RWPE1 (cell line): Measurements from ENCODE around the gene IQCK.

ENCODE experiments used
- CTCF ChIA-PET: fragments of 350-600 bp; sonication (Branson Sonifier 250); formaldehyde crosslinking; extraction: SDS; loops from one replicate; lab custom pipeline; 2021; lab: Yijun Ruan, JAX
- POLR2A ChIA-PET: fragments of 400-600 bp; formaldehyde crosslinking; extraction: SDS; loops from one replicate; lab custom pipeline; 2020; ENCODE audit warnings: antibody characterized with exemption; ENCODE audit not compliant: low non-redundant PET; lab: Yijun Ruan, JAX
- DNase-seq: peaks from one replicate; pipeline ENCODE4 v3.0.0; 2012; ENCODE audit warnings: low spot score
- H3K27ac ChIP-seq: fragments of 450-650 bp; 2 replicates; pipeline ENCODE4 v1.5.1; 2017
- TF ChIP-seq, protein P1 (sequence below): fragments of 450-650 bp; conservative IDR thresholded peaks from 2 replicates; pipeline ENCODE4 v1.5.1; 2017; ENCODE audit warnings: low read depth, mild to moderate bottlenecking

IQCK gene

DNA sequence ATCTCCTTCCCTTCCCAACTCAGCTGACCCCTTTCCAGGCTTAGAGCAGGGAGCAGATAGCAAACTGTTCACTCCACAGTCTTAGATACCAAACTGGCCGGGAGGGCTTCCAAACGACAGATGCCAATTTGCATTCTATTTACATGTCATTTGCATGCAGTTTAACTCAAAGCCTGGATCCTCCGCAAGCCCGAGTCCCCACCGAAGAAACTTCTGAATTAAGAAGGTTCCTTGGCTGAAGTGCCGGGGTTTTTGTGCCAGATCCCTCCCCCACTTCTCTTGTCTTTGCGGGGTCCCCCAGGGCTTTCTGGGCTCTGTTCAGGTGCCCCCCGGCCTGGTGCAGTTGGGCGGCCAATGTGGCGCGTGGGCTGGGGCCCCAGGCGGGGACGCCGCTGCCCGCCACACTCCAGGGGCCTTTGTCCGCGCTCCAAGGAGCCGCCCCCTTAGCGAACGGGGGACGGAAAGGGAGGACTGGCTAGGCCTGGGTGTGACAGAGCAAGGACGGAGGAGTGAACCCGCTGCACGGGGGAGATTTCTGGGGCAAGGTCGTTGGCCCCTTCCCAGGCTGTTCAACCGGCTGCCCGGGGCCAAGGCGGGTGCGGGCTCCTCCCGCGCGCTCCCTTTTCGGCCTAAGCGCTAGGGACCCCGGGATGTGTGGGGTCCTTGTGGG is 165.4 kb downstream of the IQCK start:
- DNase-seq: no peak
- CTCF ChIA-PET: interaction anchor here (0.8 to 2.4 kb wide), 2 partner anchors 282 to 294 kb away, joined by 6 to 10 read pairs; no protein-coding TSS in a partner anchor
- POLR2A ChIA-PET: no interaction called here
- TF ChIP-seq, protein P1, sequence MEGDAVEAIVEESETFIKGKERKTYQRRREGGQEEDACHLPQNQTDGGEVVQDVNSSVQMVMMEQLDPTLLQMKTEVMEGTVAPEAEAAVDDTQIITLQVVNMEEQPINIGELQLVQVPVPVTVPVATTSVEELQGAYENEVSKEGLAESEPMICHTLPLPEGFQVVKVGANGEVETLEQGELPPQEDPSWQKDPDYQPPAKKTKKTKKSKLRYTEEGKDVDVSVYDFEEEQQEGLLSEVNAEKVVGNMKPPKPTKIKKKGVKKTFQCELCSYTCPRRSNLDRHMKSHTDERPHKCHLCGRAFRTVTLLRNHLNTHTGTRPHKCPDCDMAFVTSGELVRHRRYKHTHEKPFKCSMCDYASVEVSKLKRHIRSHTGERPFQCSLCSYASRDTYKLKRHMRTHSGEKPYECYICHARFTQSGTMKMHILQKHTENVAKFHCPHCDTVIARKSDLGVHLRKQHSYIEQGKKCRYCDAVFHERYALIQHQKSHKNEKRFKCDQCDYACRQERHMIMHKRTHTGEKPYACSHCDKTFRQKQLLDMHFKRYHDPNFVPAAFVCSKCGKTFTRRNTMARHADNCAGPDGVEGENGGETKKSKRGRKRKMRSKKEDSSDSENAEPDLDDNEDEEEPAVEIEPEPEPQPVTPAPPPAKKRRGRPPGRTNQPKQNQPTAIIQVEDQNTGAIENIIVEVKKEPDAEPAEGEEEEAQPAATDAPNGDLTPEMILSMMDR: no peak
- H3K27ac ChIP-seq: no peak overlapping the region

DNA sequence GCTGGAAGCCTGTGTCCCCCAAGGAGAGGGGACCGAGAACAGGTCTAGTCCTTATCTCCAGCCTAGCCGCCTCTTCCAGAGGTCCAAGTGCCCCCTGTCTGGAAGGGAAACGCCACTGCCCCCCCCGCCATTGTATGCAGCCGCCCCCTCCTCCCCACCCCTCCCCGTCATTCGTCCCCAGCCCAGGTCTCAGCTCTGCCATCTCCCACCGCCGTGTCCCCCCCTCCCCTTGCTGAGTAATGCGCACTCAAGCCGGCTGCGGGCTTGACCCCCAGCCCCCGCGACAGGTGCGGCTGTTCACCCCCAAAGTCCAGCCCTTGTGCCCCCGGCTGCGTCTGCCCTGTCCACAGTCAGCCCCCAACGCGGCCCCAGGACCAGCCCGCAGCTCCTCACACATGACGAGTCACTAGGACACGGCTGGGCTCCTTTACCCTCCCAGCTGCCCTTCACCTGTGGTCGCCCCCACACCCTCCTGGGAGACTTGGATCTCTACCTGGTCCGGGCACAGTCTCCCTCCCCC is 166.0 kb downstream of the IQCK start:
- POLR2A ChIA-PET: no interaction called here
- TF ChIP-seq, protein P1: no peak
- CTCF ChIA-PET: interaction anchor here (0.7 to 2.4 kb wide), 5 partner anchors 184 to 295 kb away, joined by 3 to 10 read pairs (median 4); no protein-coding TSS in a partner anchor
- H3K27ac ChIP-seq: no peak overlapping the region
- DNase-seq: no peak

DNA sequence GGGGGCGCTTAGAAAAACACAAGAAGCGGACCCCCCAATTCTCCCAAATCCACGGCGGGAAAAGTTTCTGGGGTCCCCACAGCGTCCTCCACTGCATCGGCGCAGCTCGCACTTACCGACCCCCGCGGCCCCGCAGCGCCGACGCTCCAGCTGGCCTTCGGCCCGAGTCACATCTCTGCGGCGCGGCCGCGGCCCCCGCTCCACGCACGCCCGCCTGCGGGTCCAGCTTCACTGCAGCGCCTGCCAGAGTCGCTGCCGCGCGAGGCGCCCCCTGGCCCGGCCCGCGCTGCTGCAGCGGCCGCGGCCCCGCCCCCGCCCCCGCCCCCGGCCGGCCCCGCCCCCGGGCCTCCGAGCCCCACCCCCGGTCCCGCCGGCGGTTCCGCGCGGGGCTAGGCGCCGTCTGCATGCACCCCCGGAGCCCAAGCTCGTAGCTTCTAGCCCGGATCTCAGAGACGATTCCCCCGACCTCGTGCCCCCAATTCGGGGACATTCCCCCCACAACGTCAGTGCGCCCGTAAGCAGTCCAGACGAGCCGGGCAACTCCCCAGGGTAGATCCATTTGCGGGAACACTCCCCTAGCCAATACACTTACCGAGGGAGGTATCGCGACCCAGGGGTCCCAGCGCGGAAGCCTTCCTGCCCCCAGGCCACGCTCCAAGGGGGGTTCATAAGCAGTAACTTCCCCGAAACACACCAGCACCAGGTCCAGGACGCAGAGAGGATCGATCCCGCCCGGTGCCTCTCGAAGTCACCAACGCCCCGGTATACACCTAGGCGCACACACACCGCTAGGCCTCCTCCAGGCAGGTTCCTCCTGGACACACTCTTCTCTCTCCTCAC is 166.8 kb downstream of the IQCK start, which contains the start of gene GPRC5B:
Gene GPRC5B (minus strand): TSS at position 238 of the 840 bp plus-strand sequence. CDS start 12,003 bp downstream, outside the sequence.
- DNase-seq: peak; percentile 36
- CTCF ChIA-PET: interaction anchor here (0.7 to 2.4 kb wide), 5 partner anchors 185 to 286 kb away, joined by 3 to 10 read pairs (median 4); no protein-coding TSS in a partner anchor

DNA sequence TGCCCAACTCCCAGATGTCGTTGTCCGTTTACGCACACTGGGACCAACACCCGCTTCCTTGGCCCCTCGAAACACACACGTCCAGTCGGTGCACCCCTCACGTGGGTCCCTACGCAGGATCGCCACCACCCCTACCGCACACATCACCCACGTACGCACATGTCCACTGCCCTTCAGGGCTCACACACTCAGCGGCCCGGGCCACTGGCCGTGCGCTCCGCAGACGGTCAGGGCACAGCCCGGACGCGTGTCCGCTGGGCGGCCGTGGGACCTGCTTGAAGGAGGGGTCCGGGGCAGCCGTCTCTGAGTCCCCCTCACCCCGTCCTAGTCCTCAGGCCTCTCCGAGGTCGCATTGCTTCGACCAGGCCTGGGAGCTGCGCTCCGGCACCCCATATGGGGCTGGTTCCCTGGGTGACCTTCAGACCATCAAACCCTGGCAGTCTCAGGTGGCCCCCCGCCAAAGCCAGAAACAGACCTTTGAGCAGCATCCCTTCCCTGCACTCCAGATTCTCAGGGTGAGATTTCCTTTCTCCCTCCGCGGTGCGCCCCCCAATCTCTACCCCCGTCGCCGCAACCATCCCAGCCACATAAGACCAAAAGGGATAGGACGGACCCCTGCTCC is 167.5 kb downstream of the IQCK start:
- no peak overlapping the region for H3K27ac ChIP-seq
- TF ChIP-seq, protein P1: no peak
- POLR2A ChIA-PET: no interaction called here
- CTCF ChIA-PET: interaction anchor here (0.6 to 1.4 kb wide), 3 partner anchors 55 to 284 kb away, joined by 3 to 33 read pairs (median 4); no protein-coding TSS in a partner anchor
- no peak for DNase-seq

More for the DNA sequence above, 166.8 kb downstream of the IQCK start, which contains the start of gene GPRC5B:
- POLR2A ChIA-PET: no interaction called here
- TF ChIP-seq, protein P1: no peak; the same call in 1 of the 2 replicates
- H3K27ac ChIP-seq: no peak within 1 kb of the TSS

DNA sequence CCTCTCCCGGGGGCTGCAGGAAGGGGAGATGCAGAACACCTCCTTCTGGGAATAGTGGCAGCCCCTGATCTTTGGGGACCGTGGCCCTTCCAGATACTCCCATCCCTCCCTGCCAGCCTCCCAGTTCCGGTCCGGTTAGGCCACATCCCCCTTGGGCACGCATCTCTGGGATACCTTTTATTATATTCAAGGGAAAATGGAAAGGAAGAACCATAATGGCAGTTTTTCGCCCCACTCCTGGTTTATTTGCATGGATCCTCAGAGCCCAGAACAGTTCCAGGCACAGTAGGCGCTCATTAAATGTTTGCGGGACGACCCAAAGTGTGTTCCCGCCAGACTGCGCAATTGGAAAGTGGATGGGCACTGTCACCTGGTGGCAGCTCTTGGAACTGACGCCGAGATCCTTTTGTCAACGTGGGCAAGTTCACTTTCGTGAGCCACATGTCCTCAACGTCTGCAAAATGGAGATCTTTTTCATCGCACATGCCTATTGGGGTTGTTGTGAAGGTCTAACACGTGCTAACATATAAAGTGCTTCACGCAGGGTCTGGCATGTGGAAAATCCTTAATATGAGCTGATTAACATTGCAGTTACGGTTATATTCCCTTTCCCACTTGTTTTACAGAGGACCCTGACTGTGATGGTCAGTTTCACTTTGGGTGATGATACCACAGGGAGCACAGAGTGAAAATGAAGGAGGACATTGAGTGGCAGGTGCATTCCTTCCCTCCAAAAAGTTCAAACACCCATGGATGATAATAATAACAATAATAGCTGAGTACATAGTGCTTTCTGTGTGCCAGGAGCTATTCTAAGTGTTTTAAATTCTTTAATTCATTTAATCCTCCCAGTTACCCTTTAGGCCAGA is 168.2 kb downstream of the IQCK start:
- no peak overlapping the region for H3K27ac ChIP-seq
- ChIA-PET POLR2A (no interaction called here), CTCF (interaction anchor here (0.6 to 1.4 kb wide), 7 partner anchors 25 to 1265 kb away, joined by 3 to 33 read pairs (median 3); no protein-coding TSS in a partner anchor)
- peak; percentile 59 for DNase-seq
- TF ChIP-seq, protein P1: peak; percentile 99
